Prostate gland (tissue), 2 donors: ENCODE measurements around the gene CASP8. TPM values are rescaled to one million over a fixed set of nuclear protein-coding genes. Genes with fewer than 3 reads are reported as not detected.

Source experiments
- DNase-seq: peaks from one replicate; pipeline ENCODE4 v3.0.0-alpha.2; 2019; ENCODE audit warnings: low spot score
- H3K27ac ChIP-seq, 2 donors: fragments of 200-600 bp; sonication (generic); 2 replicates each; pipeline ENCODE4 v1.5.1; 2017 to 2019
- H3K27me3 ChIP-seq: fragments of 200-600 bp; sonication (generic); replicated peaks from 2 replicates; pipeline ENCODE4 v1.5.1; 2019; ENCODE audit not compliant: insufficient read depth
- H3K36me3 ChIP-seq, 2 donors: fragments of 200-600 bp; sonication (generic); 1 replicate in 1 of 2; 2 replicates in 1 of 2; pipeline versions ENCODE4 v1.5.1 to v1.8.1; 2017 to 2019
- H3K4me1 ChIP-seq: fragments of 200-600 bp; sonication (generic); replicated peaks from 2 replicates; pipeline ENCODE4 v1.5.1; 2019
- H3K4me3 ChIP-seq, 2 donors: fragments of 200-600 bp; sonication (generic); 2 replicates each; pipeline ENCODE4 v1.5.1; 2017 to 2019
- H3K9me3 ChIP-seq: fragments of 200-600 bp; sonication (generic); 2 replicates; pipeline ENCODE4 v1.5.1; 2017
- CTCF ChIP-seq, 4 experiments: fragments of 200-600 bp in 2 of 4; fragments of 450-650 bp in 2 of 4; sonication (generic) in 2 of 4; IDR thresholded peaks; 1 replicate in 3 of 4; 2 replicates in 1 of 4; pipeline ENCODE4 v1.5.1; 2016 to 2019; ENCODE audit warnings: antibody characterized with exemption in 4 of 4, mild to moderate bottlenecking in 2 of 4, moderate library complexity in 2 of 4
- POLR2A ChIP-seq: fragments of 450-650 bp; IDR thresholded peaks from one replicate; pipeline ENCODE4 v1.6.1; 2016; ENCODE audit warnings: antibody characterized with exemption, mild to moderate bottlenecking
- POLR2AphosphoS5 ChIP-seq: sonication (generic); formaldehyde crosslinking; IDR thresholded peaks from one replicate; pipeline ENCODE4 v1.6.1; 2017; ENCODE audit warnings: antibody characterized with exemption
- WGBS: methylation state at CpG from one replicate; pipeline ENCODE4 v1.1.5; 2018; 5-methylcytosine and 5-hydroxymethylcytosine counted together
- intact Hi-C: fragments of 100-400 bp; cut with DNase I; formaldehyde crosslinking; loops from one replicate; pipeline ENCODE4 v1.14.2; 2022
- total RNA-seq, 2 donors: library from RNA; depleted of rRNA; stranded (reverse); fragments of >200 nt; gene quantifications; one replicate each; pipeline ENCODE4 v1.1.0, GENCODE V29; 2016

The CASP8 gene
- total RNA-seq, 2 donors from 2014 or later = 10.0 to 16.9 TPM

- intact Hi-C loops = no loop called here
Observed at GRCh38 chr2:201262718-201263117, 2.4 kb downstream of the CASP8 start.

GRCh38 chr2:201263779-201264178 is 3.4 kb downstream of the CASP8 start:
- no peaks in the 10 kb centered on the region for H3K27me3 ChIP-seq
- no peaks in the 10 kb centered on the region for H3K9me3 ChIP-seq
- 91% methylated on average over 2 of the region's 2 CpGs for WGBS
- DNase-seq = no peak
- no peaks in the 10 kb centered on the region for H3K4me1 ChIP-seq
- intact Hi-C loops = no loop called here
- H3K36me3 ChIP-seq = no peaks in the 10 kb centered on the region
- no peak overlapping the region for H3K4me3 ChIP-seq
- no peak for TF ChIP-seq CTCF (IDR thresholded peaks at IDR 0.05)
- no peak overlapping the region for H3K27ac ChIP-seq

More at GRCh38 chr2:201262718-201263117, 2.4 kb downstream of the CASP8 start:
- Histone ChIP-seq H3K4me3 (no peak overlapping the region), H3K4me1 (no peaks in the 10 kb centered on the region), H3K36me3 (no peaks in the 10 kb centered on the region), H3K27me3 (no peaks in the 10 kb centered on the region), H3K27ac (no peak overlapping the region), H3K9me3 (no peaks in the 10 kb centered on the region)
- WGBS = 63% methylated on average over 6 of the region's 6 CpGs
- no peak for DNase-seq
- no peak for TF ChIP-seq POLR2AphosphoS5
- no peak for TF ChIP-seq CTCF (IDR thresholded peaks at IDR 0.05)
- no peak for TF ChIP-seq POLR2A

GRCh38 chr2:201264472-201265173 is 4.3 kb downstream of the CASP8 start:
- Histone ChIP-seq H3K9me3 (no peaks in the 10 kb centered on the region), H3K36me3 (no peaks in the 10 kb centered on the region), H3K27me3 (no peaks in the 10 kb centered on the region), H3K4me3 (no peak overlapping the region), H3K4me1 (no peaks in the 10 kb centered on the region), H3K27ac (no peak overlapping the region)
- TF ChIP-seq POLR2A (no peak), CTCF (IDR thresholded peaks at IDR 0.05) (no peak), POLR2AphosphoS5 (no peak)
- intact Hi-C loops = no loop called here
- DNase-seq = no peak
- WGBS = 87% methylated on average over 7 of the region's 7 CpGs

GRCh38 chr2:201266629-201267028 is 6.3 kb downstream of the CASP8 start:
- Histone ChIP-seq H3K27me3 (no peaks in the 10 kb centered on the region), H3K36me3 (no peaks in the 10 kb centered on the region), H3K27ac (no peak overlapping the region), H3K9me3 (no peaks in the 10 kb centered on the region), H3K4me1 (no peaks in the 10 kb centered on the region), H3K4me3 (no peak overlapping the region)
- no peak for DNase-seq
- intact Hi-C loops = no loop called here
- WGBS = 78% methylated on average over 2 of the region's 2 CpGs
- TF ChIP-seq POLR2A (no peak), POLR2AphosphoS5 (no peak), CTCF (IDR thresholded peaks at IDR 0.05) (no peak)

- no peaks in the 10 kb centered on the region for H3K36me3 ChIP-seq
- DNase-seq = no peak
- H3K4me1 ChIP-seq = no peaks in the 10 kb centered on the region
- no peaks in the 10 kb centered on the region for H3K9me3 ChIP-seq
- WGBS = 85% methylated on average over 12 of the region's 12 CpGs
- H3K27ac ChIP-seq = no peak overlapping the region
- no peak overlapping the region for H3K4me3 ChIP-seq
- H3K27me3 ChIP-seq = no peaks in the 10 kb centered on the region
- TF ChIP-seq POLR2AphosphoS5 = no peak
- no peak for TF ChIP-seq CTCF (IDR thresholded peaks at IDR 0.05)
- TF ChIP-seq POLR2A = no peak
- intact Hi-C loops = no loop called here
Observed at GRCh38 chr2:201267278-201268030, 7.1 kb downstream of the CASP8 start.
